Nucleus accumbens (tissue), 56 donors: ENCODE results near the gene WWTR1.

Source experiments
- DNase-seq, 56 donors: peaks; one replicate each; lab custom pipeline; 2025; lab: John Stamatoyannopoulos, UW

Gene WWTR1

GRCh38 chr3:149480326-149481017, 177.4 kb downstream of the WWTR1 start:
- peak in 47 of 56 donors; percentile 1 to 70 (median 19) for DNase-seq

GRCh38 chr3:149479621-149480325, 178.1 kb downstream of the WWTR1 start:
- no peak for DNase-seq

GRCh38 chr3:149476225-149476624, 181.6 kb downstream of the WWTR1 start:
- DNase-seq = no peak

- DNase-seq = no peak
These were observed 182.3 kb downstream of the WWTR1 start for GRCh38 chr3:149475451-149476060.

GRCh38 chr3:149474250-149474817, 183.5 kb downstream of the WWTR1 start, which contains the start of gene TM4SF4:
TSS of gene TM4SF4 (plus strand) at chr3:149474697. CDS start at chr3:149474878, 181 bp downstream.
- DNase-seq = no peak

- DNase-seq = peak in 1 of 56 donors; percentile 16
These were observed 184.2 kb downstream of the WWTR1 start for GRCh38 chr3:149473357-149474249.

- no peak for DNase-seq
These were observed 185.6 kb downstream of the WWTR1 start for GRCh38 chr3:149472030-149472797.

GRCh38 chr3:149470381-149470780, 187.4 kb downstream of the WWTR1 start:
- no peak for DNase-seq

- no peak for DNase-seq
These were observed 189.2 kb downstream of the WWTR1 start for GRCh38 chr3:149468504-149469212.
